A549 (cell line): ENCODE data around the gene YBEY.

ENCODE experiments used
- BHLHE40 ChIP-seq: IDR thresholded peaks from 2 replicates; pipeline ENCODE4 v1.6.1; 2012; ENCODE audit warnings: low read depth, low read length, inconsistent platforms
- CHD4 ChIP-seq: fragments of 200-600 bp; sonication (generic); IDR thresholded peaks from 2 replicates; pipeline ENCODE4 v1.6.1; 2016; ENCODE audit warnings: antibody characterized with exemption, mild to moderate bottlenecking, borderline replicate concordance
- JUN ChIP-seq, 2 experiments: fragments of >200 bp; sonication (Bioruptor Twin); formaldehyde crosslinking; IDR thresholded peaks; 2 replicates in 1 of 2; 3 replicates in 1 of 2; pipeline ENCODE4 v1.6.1; 2016 to 2017
- MAZ ChIP-seq: fragments of 150-350 bp; IDR thresholded peaks from 2 replicates; pipeline ENCODE4 v1.6.1; 2014; ENCODE audit warnings: antibody characterized with exemption, low read depth, low read length, borderline replicate concordance
- MYC ChIP-seq: IDR thresholded peaks from 2 replicates; pipeline ENCODE4 v1.6.1; 2012; ENCODE audit warnings: mild to moderate bottlenecking, inconsistent platforms, low read length, improper control_type of control experiment, borderline replicate concordance
- NR3C1 ChIP-seq: fragments of >200 bp; sonication (Bioruptor Twin); formaldehyde crosslinking; IDR thresholded peaks from 3 replicates; pipeline ENCODE4 v1.6.1; 2017
- POLR2A ChIP-seq: IDR thresholded peaks from 2 replicates; pipeline ENCODE4 v1.6.1; 2012; ENCODE audit warnings: mild to moderate bottlenecking, low read length
- RAD21 ChIP-seq, 2 experiments: fragments of >200 bp in 1 of 2; sonication (Bioruptor Twin) in 1 of 2; formaldehyde crosslinking in 1 of 2; IDR thresholded peaks in 1 of 2; conservative IDR thresholded peaks in 1 of 2; 2 replicates in 1 of 2; 3 replicates in 1 of 2; pipeline ENCODE4 v1.6.1; 2012 to 2018; ENCODE audit warnings: inconsistent platforms in 1 of 2
- SMC3 ChIP-seq: fragments of >200 bp; sonication (Bioruptor Twin); formaldehyde crosslinking; IDR thresholded peaks from 3 replicates; pipeline ENCODE4 v1.6.1; 2018; ENCODE audit warnings: inconsistent platforms
- TF ChIP-seq, protein P1 (sequence below): fragments of >200 bp; sonication (Bioruptor Twin); formaldehyde crosslinking; IDR thresholded peaks from 3 replicates; pipeline ENCODE4 v1.5.1; 2016
- TF ChIP-seq, protein P2 (sequence below): IDR thresholded peaks from 2 replicates; pipeline ENCODE4 v1.6.1; 2012

DNA sequence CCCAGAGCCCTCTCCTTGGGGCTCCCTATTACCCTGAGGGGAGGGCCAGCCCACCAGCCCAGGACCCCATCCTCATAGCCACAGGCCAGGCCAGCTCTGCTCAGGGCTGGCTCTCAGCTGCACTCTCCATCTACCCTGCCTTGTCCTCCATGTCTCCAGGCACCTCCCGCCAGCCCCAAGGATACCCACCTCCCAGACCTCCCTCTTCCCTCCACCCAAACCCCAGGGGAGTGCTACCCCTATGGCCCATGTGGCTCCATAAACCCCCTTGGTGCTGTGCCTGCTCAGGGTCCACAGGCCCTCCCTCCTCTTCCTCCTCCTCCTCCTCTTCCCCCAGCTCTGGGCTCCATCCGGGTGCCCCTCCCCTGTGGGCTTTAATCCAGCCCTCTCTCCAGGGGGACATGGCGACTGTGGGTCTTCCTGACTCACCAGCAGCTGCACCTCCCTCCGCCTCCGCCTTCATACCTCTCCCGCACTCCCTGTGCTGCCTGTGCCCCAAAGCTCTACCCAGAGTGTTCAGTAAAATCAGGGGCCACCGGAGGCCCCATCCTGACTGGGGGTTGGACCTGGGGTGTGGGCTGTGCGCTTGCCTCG lies 9.1 kb downstream of the YBEY start:
- TF ChIP-seq NR3C1 (no peak), JUN (IDR thresholded peaks at IDR 0.05) (no peak), MAZ (no peak), POLR2A (no peak), MYC (no peak), BHLHE40 (no peak), CHD4 (no peak), SMC3 (no peak), RAD21 (conservative IDR thresholded peaks at IDR 0.05 in 1 of 2, IDR thresholded peaks at IDR 0.05 in 1 of 2) (no peak)
- TF ChIP-seq, protein P1, sequence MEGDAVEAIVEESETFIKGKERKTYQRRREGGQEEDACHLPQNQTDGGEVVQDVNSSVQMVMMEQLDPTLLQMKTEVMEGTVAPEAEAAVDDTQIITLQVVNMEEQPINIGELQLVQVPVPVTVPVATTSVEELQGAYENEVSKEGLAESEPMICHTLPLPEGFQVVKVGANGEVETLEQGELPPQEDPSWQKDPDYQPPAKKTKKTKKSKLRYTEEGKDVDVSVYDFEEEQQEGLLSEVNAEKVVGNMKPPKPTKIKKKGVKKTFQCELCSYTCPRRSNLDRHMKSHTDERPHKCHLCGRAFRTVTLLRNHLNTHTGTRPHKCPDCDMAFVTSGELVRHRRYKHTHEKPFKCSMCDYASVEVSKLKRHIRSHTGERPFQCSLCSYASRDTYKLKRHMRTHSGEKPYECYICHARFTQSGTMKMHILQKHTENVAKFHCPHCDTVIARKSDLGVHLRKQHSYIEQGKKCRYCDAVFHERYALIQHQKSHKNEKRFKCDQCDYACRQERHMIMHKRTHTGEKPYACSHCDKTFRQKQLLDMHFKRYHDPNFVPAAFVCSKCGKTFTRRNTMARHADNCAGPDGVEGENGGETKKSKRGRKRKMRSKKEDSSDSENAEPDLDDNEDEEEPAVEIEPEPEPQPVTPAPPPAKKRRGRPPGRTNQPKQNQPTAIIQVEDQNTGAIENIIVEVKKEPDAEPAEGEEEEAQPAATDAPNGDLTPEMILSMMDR: no peak
- TF ChIP-seq, protein P2, sequence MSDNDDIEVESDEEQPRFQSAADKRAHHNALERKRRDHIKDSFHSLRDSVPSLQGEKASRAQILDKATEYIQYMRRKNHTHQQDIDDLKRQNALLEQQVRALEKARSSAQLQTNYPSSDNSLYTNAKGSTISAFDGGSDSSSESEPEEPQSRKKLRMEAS: no peak
